Gastroesophageal sphincter (tissue), 4 donors: ENCODE results near the gene ASIC2. TPM values are rescaled to one million over a fixed set of nuclear protein-coding genes. Genes with fewer than 3 reads are reported as not detected.

Experiments used
- ATAC-seq: fragments of 150-250 bp; one replicate; pipeline ENCODE4 v1.9.1; 2016; ENCODE audit warnings: mild to moderate bottlenecking, moderate library complexity
- H3K27ac ChIP-seq, 4 donors: fragments of 200-600 bp; sonication (generic) in 3 of 4; 1 replicate in 3 of 4; 2 replicates in 1 of 4; pipeline ENCODE4 v1.5.1; 2016 to 2019
- H3K27me3 ChIP-seq: fragments of 200-600 bp; sonication (generic); one replicate; pipeline ENCODE4 v1.5.1; 2019
- H3K36me3 ChIP-seq, 2 donors: fragments of 200-600 bp; sonication (generic); one replicate each; pipeline ENCODE4 v1.5.1; 2019; ENCODE audit warnings: control low read depth in 1 of 2
- H3K4me1 ChIP-seq, 3 donors: fragments of 200-600 bp; sonication (generic); 1 replicate in 2 of 3; 2 replicates in 1 of 3; pipeline ENCODE4 v1.5.1; 2016 to 2019; ENCODE audit warnings: control low read depth in 2 of 3
- H3K4me3 ChIP-seq, 2 donors: fragments of 200-600 bp; sonication (generic); one replicate each; pipeline ENCODE4 v1.5.1; 2019; ENCODE audit warnings: mild to moderate bottlenecking in 1 of 2, moderate library complexity in 1 of 2
- H3K9me3 ChIP-seq, 3 donors: fragments of 200-600 bp; sonication (generic); one replicate each; pipeline ENCODE4 v1.5.1; 2017 to 2019; ENCODE audit warnings: control low read depth in 2 of 3
- CTCF ChIP-seq, 4 experiments: fragments of 200-600 bp in 2 of 4; fragments of 450-650 bp in 2 of 4; sonication (generic) in 1 of 4; IDR thresholded peaks; one replicate each; pipeline ENCODE4 v1.5.1; 2017 to 2019; ENCODE audit warnings: antibody characterized with exemption in 4 of 4, mild to moderate bottlenecking in 2 of 4, moderate library complexity in 2 of 4
- EP300 ChIP-seq: sonication (generic); formaldehyde crosslinking; IDR thresholded peaks from one replicate; pipeline ENCODE4 v1.6.1; 2017; ENCODE audit warnings: antibody characterized with exemption, mild to moderate bottlenecking
- POLR2A ChIP-seq, 2 donors: fragments of 450-650 bp; IDR thresholded peaks; one replicate each; pipeline ENCODE4 v1.6.1; 2017; ENCODE audit warnings: antibody characterized with exemption in 2 of 2, mild to moderate bottlenecking in 2 of 2, moderate library complexity in 1 of 2
- POLR2AphosphoS5 ChIP-seq: sonication (generic); formaldehyde crosslinking; IDR thresholded peaks from one replicate; pipeline ENCODE4 v1.6.1; 2017; ENCODE audit warnings: antibody characterized with exemption
- WGBS, 2 donors: methylation state at CpG; one replicate each; pipeline ENCODE4 v1.1.5; 2018; ENCODE audit warnings: low coverage in 1 of 2; 5-methylcytosine and 5-hydroxymethylcytosine counted together
- total RNA-seq, 4 donors: library from RNA; depleted of rRNA; stranded (reverse); fragments of >200 nt; gene quantifications; one replicate each; pipeline ENCODE4 v1.1.0, GENCODE V29; 2016

ASIC2 gene
- total RNA-seq, 4 donors from 2014 or later = 0.15 TPM; not detected in 3

- Histone ChIP-seq H3K9me3 (no peaks in the 10 kb centered on the region), H3K36me3 (no peaks in the 10 kb centered on the region), H3K27ac (no peak overlapping the region), H3K4me1 (no peaks in the 10 kb centered on the region), H3K4me3 (no peak overlapping the region), H3K27me3 (peaks cover 39% of the 10 kb centered on the region)
- ATAC-seq = no peak
- TF ChIP-seq CTCF (IDR thresholded peaks at IDR 0.05) = no peak
- WGBS, 2 donors = 82% methylated on average over 3 of the region's 7 CpGs; no CpG with 5 or more reads in 1 of the 2 donors
Observed at GRCh38 chr17:33131620-33132019, 161.5 kb downstream of the ASIC2 start.

- Histone ChIP-seq H3K36me3 (no peaks in the 10 kb centered on the region), H3K27ac (no peak overlapping the region), H3K27me3 (peaks cover 47% of the 10 kb centered on the region), H3K4me1 (no peaks in the 10 kb centered on the region), H3K4me3 (no peak overlapping the region), H3K9me3 (no peaks in the 10 kb centered on the region)
- TF ChIP-seq EP300 (no peak), POLR2A (IDR thresholded peaks at IDR 0.05) (no peak), CTCF (IDR thresholded peaks at IDR 0.05) (no peak), POLR2AphosphoS5 (no peak)
- 25 to 27% methylated on average over 1 to 2 of the region's 2 CpGs for WGBS, 2 donors
- ATAC-seq = no peak
Observed at GRCh38 chr17:33127706-33128105, 165.4 kb downstream of the ASIC2 start.

GRCh38 chr17:33126086-33126485 lies 167.0 kb downstream of the ASIC2 start:
- H3K36me3 ChIP-seq = no peaks in the 10 kb centered on the region
- WGBS, 2 donors = 80 to 89% methylated on average over 2 to 3 of the region's 4 CpGs
- no peak overlapping the region for H3K4me3 ChIP-seq
- no peak for ATAC-seq
- no peak overlapping the region for H3K27ac ChIP-seq
- H3K9me3 ChIP-seq = no peaks in the 10 kb centered on the region
- H3K27me3 ChIP-seq = peaks cover 47% of the 10 kb centered on the region
- no peaks in the 10 kb centered on the region for H3K4me1 ChIP-seq
- TF ChIP-seq POLR2AphosphoS5 (no peak), CTCF (IDR thresholded peaks at IDR 0.05) (no peak), POLR2A (IDR thresholded peaks at IDR 0.05) (no peak), EP300 (no peak)

- WGBS, 2 donors = 77% methylated on average over 3 of the region's 3 CpGs
- peaks cover 48% of the 10 kb centered on the region for H3K27me3 ChIP-seq
- ATAC-seq = no peak
Observed at GRCh38 chr17:33125552-33125950, 167.5 kb downstream of the ASIC2 start.

More at GRCh38 chr17:33125552-33125950, 167.5 kb downstream of the ASIC2 start:
- no peak overlapping the region for H3K27ac ChIP-seq
- no peaks in the 10 kb centered on the region for H3K36me3 ChIP-seq
- H3K9me3 ChIP-seq = no peaks in the 10 kb centered on the region
- TF ChIP-seq CTCF (IDR thresholded peaks at IDR 0.05) (no peak), POLR2AphosphoS5 (no peak), POLR2A (IDR thresholded peaks at IDR 0.05) (no peak)
- H3K4me1 ChIP-seq = no peaks in the 10 kb centered on the region
- H3K4me3 ChIP-seq = no peak overlapping the region
